HG02970 (cell line): ENCODE data around the gene NUFIP1.
A peak's percentile ranks its signal among the peaks of the same experiment; 100 is the strongest.
"Not testable (repeated sequence)": the region's sequence is repeated elsewhere in the genome, so short reads cannot be mapped to it uniquely, and the experiment has no call there.

Experiments
- ATAC-seq: cut with Tn5 transposase; IDR thresholded peaks from one replicate; pipeline ENCODE4 v1.9.1; 2021; ENCODE audit warnings: mild to moderate bottlenecking, moderate library complexity, moderate number of reproducible peaks; ENCODE audit not compliant: unreplicated experiment, low FRiP score

NUFIP1 gene

GRCh38 chr13:44921931-44922758 is 67.1 kb downstream of the NUFIP1 start:
- no peak for ATAC-seq

DNA sequence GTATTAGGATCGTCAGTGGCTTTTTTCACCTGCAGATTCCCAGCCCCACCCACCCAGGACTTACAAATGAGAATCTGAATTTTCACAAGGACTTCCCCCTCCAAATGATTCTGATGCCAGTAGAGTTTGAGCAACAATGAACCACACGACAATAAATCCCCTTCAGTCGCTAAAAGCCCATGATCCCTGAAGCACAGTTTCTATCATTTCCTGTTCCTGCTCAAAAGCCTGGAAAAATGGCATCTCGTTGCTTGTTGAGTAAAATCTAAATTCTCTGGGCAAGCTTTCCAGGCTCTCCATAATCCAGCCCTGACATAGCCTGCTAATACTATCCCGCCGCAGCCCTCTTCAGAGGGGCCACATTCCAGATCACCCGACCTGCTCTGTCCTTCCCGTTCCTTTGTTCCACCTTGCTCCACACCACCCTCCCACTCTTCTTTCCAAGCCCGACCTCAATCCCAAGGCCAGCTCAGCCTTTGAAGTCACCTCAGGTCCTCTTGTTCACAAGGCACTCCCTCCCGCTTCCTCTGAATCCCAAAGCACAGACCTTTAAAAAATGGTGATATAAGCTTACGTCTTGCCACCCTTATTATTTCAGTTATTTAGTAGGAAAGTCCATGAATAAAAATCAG is 67.9 kb downstream of the NUFIP1 start:
- ATAC-seq: no peak

DNA sequence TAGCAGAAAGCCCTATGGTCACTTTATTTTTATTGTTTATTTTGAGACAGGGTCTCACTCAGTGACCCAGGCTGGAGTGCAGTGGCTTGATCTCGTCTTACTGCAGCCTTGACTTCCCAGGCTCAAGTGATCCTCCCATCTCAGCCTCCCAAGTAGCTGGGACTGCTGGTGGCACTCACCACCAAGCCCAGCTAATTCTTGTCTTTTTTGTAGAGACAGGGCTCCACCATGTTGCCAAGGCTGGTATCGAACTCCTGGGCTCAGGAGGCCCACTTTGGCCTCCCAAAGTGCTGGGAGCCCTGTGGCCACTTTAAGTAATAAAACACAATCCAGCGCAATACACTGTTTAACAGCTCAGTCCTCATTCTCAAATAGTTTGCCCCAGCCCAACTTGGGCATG is 69.3 kb downstream of the NUFIP1 start:
- no peak for ATAC-seq

- no peak for ATAC-seq
Observed at GRCh38 chr13:44919104-44919804, 70.0 kb downstream of the NUFIP1 start.

DNA sequence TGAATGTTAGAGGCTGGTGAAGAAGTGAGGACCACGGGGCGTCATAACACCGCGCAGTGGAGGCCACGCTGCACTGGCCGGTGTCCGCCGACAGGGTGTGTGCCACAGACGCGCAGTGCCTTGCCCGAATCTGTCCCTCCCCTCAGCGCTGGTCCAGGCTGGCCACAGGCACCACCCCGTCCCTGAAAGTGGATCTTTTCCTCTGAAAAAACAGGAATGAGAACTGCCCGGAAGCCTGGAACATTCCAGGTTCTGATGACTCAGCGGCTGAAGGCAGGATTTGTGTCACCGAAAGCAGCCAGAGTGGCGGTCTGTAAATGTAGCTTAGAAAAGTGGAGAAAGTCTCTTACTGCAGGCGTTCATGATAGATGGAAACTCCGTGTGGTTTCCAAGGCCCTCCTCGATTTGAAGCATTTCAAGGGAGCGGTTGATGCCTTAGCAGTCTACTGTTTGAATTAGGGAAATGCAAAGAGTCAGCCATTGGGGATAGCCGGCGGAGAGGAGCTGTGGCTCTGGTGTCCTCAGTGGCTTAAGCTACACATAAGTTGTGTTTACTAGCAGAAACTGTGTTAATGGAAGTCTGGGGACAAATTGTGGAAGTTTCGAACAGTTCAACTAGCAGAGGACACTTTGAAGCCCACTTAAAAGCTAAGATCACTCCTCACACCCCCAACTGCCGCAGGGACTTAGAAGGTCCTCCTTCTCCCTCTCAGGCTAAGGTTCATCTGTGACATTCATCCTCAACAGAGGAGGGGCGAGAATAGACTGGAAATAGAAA is 70.8 kb downstream of the NUFIP1 start:
- ATAC-seq: peak; percentile 81

DNA sequence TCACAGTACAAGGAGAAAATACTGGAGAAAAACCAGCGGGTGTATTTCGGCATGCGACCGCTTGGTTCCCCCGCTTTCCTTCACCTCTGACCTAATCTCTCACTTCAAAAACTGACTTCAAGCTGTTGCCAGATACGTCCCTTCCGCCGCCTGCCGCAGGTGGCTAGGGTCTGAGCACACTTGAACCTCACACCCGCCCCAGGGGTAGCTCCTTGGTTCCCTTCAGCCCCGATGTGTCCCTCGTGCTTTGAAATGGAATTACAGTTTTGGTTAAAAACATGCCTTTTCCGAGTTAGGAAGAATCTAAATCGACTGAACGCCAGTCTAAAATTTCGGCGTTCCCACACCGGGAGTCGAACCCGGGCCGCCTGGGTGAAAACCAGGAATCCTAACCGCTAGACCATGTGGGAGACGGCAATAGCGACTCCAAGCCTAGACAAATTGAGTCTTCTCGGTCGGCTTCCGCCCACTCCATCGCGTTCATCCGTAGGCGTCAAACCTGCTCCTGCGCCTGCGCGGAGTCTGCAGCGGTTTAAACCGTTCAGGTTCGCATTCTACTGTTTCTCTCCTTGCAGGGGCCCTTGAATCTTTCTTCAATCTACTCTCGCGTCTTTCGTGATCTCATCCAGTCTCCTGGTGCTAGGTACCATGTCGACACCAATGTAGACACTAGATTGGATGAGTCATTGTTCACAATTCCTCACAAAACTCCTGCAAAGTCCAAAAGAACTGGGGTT is 71.5 kb downstream of the NUFIP1 start:
- peak; percentile 85 for ATAC-seq

DNA sequence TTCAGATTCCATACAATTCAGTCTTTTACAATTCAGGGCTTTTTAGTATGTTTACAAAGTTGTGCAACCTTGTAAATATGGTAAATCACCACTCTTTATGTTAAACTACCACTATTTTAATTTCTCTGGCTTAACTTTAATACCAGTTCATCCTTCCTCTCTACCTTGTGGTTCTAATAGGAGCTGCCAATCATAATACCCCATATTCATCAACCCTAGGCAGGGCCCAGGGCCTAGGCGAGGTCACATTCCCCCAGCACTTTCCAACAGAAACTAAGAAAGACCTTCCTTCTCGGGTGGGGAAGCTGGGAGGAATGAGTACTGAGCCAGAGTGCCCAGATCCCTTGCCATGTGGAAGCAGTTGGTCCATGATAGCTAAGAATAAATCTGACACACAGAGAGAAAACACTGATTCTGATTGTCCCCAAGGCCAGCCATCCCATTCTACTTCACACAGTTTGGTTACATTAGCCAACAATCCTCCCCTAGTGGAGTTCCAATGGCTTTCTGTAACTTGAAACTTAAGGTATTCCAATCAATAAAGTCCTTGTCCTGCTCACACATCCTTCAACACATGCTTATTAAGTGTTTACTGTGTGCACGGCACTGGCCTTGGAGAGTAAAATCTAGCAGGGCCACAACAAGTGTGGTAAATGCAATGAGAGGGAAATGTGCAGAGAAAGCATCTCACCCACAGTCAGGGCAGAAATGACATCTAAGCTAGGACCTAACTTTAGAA is 76.8 kb downstream of the NUFIP1 start:
- no peak for ATAC-seq

DNA sequence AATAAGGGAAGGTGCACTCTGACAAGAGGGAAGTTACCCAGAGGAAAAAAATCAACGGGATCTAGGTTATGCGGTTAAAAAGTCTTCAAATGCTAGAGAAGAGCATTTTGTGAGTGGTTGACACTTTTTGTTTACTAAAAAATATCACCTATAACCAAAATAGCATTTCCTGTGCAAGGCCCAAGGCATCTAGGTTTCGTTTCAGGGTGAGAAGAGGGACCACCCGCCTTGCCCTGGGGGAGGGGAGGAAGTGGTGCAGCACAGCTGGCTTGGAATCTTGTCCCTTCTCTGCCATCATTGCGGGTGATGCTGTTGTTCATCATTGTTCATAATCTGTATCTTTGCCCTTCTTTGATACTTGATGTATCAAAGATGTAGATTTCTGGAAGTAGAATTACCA is 80.6 kb downstream of the NUFIP1 start:
- ATAC-seq: no peak

DNA sequence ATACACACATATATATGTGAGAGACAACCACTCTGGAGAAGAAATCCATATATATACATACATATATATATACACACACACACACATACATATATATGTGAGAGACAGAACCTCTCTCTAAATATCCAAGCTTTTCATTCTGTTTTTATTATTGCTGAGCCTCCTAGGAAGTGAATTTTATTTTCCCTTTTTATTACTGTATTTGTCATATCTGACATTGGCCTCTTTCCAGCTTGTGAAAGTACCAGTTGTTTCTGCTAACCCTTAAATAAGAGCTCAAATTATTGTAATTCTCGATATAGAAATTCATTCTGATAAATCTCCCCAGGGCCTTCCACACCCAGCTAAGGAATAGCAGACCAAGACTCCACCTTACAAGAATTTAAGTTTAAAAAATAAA is 81.0 kb downstream of the NUFIP1 start:
- ATAC-seq: no peak

GRCh38 chr13:44906713-44907112 is 82.6 kb downstream of the NUFIP1 start:
- no peak for ATAC-seq

DNA sequence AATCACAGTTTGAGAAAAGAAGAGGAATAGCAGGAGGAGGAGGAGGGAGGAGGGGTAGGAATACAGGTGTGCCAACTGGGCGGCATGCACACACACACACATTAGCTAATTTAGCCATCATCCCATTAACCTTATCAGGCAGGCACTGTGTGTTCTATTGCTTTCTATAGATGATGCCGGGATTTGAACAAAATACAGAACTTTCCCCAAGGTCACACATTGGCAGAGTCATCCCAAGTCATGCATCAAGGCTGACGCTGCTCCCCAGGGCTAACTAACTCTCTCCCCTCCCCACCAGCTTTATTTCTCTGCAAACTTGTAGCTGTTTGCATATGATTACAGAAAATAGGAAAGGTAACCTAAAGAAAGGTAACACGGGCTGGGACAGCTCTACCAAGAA is 83.0 kb downstream of the NUFIP1 start:
- ATAC-seq: no peak

DNA sequence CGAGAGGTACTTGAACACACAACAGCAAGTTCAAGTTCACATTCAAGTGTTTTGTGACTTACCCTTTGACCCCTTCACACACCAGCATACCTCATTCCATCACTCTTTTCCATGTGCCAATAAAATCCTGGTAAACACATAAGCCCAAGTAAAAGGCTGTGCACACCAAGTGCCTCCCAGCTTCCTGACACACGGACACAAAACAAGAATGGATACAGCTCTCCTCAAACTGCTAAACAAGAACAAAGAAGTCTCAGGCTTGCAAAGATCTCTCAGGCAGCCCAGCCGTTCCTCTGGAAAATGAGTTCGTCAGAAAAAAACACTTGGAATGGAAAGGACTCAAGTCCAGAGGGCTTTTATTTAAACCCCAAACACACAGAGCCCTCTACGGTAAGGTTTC is 83.7 kb downstream of the NUFIP1 start:
- no peak for ATAC-seq

DNA sequence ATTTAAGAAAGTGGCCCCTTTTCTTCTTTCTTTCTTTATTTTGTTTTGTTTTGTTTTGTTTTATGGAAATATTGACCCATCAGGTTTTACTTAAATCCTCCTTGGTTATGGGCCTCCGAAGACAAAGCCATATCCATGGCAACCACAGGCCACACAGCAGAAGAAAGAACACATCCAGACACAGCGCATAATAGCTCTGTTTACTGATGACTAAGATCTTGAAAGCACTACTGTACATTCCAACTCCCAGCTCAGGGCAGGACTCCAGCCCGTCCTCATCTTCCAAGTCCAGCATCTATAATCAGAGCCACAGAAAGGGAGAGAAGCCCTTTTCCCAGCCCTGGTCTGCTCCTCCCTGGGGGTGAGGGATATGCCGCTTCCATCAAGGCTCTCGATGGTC is 84.3 kb downstream of the NUFIP1 start:
- ATAC-seq: no peak

GRCh38 chr13:44903574-44903985 is 85.7 kb downstream of the NUFIP1 start:
- ATAC-seq: no peak

DNA sequence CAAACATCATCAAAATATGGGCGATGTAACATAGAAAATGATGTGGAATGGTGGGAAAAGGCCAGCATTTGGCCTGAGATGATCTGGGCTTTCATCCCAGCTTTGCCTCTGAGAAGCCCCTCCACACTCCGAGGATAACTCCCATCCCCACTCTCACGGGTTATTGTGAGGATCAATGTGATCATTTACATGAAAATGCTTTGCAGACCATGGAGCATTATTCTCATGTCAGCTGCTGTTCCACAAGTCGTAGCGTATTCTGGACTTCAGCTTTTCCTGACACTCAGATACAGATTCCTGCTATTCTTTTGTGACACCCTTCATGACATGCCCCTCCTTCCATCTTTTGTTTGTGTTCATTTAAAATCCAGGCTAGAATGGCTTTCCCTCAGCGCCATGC is 86.5 kb downstream of the NUFIP1 start:
- ATAC-seq: no peak

- no peak for ATAC-seq
Observed at GRCh38 chr13:44899967-44900366, 89.3 kb downstream of the NUFIP1 start.

DNA sequence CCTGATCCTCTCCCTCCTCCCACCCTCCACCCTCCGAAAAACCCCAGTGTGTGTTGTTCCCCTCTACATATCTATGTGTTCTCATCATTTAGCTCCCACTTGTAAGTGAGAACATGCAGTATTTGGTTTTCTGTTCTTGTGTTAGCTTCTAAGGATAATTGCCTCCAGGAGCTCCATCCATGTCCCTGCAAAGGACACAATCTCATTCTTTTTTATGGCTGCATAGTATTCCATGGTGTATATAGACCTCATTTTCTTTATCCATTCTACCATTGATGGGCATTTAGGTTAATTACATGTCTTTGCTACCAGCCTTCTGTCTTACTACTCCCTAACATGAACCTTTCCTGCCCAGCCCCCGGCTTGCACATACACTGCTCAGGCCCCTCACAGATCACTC is 91.0 kb downstream of the NUFIP1 start:
- not testable (repeated sequence) for ATAC-seq

GRCh38 chr13:44895953-44896335 is 93.3 kb downstream of the NUFIP1 start:
- ATAC-seq: no peak

GRCh38 chr13:44895264-44895952 is 93.9 kb downstream of the NUFIP1 start:
- ATAC-seq: no peak
